ENCODE results near the gene UMOD.

- TF ChIP-seq ZNF274 (IDR thresholded peaks at IDR 0.05; ENCODE audit: low read depth, low read length) = no peak
- TF ChIP-seq YY1 (IDR thresholded peaks at IDR 0.05; ENCODE audit: insufficient read depth, insufficient read length) = no peak
- TF ChIP-seq SUZ12 (IDR thresholded peaks at IDR 0.05; ENCODE audit: extremely low read depth, insufficient read depth, insufficient read length) = no peak
Measured at GRCh38 chr16:20339744-20340143, 12.8 kb downstream of the UMOD start.

Measured in NT2/D1 (cell line).